ENCODE measurements around the gene SUSD4. TPM values are rescaled to one million over a fixed set of nuclear protein-coding genes. Genes with fewer than 3 reads are reported as not detected.

SUSD4 gene
- total and polyA plus RNA-seq, 9 of the 15 experiments (the other 6 are each of a cell fraction or from before 2014, with no cell fraction given): 0.06 to 1.7 (median 0.09) TPM; not detected in 4

GRCh38 chr1:223203694-223204093, 160.3 kb downstream of the SUSD4 start (continued):
- TF ChIP-seq, protein P1, sequence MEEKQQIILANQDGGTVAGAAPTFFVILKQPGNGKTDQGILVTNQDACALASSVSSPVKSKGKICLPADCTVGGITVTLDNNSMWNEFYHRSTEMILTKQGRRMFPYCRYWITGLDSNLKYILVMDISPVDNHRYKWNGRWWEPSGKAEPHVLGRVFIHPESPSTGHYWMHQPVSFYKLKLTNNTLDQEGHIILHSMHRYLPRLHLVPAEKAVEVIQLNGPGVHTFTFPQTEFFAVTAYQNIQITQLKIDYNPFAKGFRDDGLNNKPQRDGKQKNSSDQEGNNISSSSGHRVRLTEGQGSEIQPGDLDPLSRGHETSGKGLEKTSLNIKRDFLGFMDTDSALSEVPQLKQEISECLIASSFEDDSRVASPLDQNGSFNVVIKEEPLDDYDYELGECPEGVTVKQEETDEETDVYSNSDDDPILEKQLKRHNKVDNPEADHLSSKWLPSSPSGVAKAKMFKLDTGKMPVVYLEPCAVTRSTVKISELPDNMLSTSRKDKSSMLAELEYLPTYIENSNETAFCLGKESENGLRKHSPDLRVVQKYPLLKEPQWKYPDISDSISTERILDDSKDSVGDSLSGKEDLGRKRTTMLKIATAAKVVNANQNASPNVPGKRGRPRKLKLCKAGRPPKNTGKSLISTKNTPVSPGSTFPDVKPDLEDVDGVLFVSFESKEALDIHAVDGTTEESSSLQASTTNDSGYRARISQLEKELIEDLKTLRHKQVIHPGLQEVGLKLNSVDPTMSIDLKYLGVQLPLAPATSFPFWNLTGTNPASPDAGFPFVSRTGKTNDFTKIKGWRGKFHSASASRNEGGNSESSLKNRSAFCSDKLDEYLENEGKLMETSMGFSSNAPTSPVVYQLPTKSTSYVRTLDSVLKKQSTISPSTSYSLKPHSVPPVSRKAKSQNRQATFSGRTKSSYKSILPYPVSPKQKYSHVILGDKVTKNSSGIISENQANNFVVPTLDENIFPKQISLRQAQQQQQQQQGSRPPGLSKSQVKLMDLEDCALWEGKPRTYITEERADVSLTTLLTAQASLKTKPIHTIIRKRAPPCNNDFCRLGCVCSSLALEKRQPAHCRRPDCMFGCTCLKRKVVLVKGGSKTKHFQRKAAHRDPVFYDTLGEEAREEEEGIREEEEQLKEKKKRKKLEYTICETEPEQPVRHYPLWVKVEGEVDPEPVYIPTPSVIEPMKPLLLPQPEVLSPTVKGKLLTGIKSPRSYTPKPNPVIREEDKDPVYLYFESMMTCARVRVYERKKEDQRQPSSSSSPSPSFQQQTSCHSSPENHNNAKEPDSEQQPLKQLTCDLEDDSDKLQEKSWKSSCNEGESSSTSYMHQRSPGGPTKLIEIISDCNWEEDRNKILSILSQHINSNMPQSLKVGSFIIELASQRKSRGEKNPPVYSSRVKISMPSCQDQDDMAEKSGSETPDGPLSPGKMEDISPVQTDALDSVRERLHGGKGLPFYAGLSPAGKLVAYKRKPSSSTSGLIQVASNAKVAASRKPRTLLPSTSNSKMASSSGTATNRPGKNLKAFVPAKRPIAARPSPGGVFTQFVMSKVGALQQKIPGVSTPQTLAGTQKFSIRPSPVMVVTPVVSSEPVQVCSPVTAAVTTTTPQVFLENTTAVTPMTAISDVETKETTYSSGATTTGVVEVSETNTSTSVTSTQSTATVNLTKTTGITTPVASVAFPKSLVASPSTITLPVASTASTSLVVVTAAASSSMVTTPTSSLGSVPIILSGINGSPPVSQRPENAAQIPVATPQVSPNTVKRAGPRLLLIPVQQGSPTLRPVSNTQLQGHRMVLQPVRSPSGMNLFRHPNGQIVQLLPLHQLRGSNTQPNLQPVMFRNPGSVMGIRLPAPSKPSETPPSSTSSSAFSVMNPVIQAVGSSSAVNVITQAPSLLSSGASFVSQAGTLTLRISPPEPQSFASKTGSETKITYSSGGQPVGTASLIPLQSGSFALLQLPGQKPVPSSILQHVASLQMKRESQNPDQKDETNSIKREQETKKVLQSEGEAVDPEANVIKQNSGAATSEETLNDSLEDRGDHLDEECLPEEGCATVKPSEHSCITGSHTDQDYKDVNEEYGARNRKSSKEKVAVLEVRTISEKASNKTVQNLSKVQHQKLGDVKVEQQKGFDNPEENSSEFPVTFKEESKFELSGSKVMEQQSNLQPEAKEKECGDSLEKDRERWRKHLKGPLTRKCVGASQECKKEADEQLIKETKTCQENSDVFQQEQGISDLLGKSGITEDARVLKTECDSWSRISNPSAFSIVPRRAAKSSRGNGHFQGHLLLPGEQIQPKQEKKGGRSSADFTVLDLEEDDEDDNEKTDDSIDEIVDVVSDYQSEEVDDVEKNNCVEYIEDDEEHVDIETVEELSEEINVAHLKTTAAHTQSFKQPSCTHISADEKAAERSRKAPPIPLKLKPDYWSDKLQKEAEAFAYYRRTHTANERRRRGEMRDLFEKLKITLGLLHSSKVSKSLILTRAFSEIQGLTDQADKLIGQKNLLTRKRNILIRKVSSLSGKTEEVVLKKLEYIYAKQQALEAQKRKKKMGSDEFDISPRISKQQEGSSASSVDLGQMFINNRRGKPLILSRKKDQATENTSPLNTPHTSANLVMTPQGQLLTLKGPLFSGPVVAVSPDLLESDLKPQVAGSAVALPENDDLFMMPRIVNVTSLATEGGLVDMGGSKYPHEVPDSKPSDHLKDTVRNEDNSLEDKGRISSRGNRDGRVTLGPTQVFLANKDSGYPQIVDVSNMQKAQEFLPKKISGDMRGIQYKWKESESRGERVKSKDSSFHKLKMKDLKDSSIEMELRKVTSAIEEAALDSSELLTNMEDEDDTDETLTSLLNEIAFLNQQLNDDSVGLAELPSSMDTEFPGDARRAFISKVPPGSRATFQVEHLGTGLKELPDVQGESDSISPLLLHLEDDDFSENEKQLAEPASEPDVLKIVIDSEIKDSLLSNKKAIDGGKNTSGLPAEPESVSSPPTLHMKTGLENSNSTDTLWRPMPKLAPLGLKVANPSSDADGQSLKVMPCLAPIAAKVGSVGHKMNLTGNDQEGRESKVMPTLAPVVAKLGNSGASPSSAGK (IDR thresholded peaks at IDR 0.05): peak; percentile 39; the same call in 1 of the 2 replicates
- TF ChIP-seq KLF13 (tag; IDR thresholded peaks at IDR 0.05; ENCODE audit: borderline replicate concordance, low read depth): no peak
- no peak for TF ChIP-seq HOXB6 (CRISPR knock-in tag; IDR thresholded peaks at IDR 0.05; ENCODE audit: borderline replicate concordance)
- TF ChIP-seq BRF2 (IDR thresholded peaks at IDR 0.05; ENCODE audit: borderline replicate concordance, insufficient read depth, insufficient read length): no peak
- no peak for TF ChIP-seq MTA2 (IDR thresholded peaks at IDR 0.05; ENCODE audit: low read depth)
- TF ChIP-seq ZNF699 (CRISPR knock-in tag; IDR thresholded peaks at IDR 0.05; ENCODE audit: insufficient replicate concordance): no peak
- TF ChIP-seq ZZZ3 (IDR thresholded peaks at IDR 0.05): no peak
- TF ChIP-seq TFAP4 (CRISPR knock-in tag; IDR thresholded peaks at IDR 0.05; ENCODE audit: borderline replicate concordance): no peak
- TF ChIP-seq CBFA2T3 (IDR thresholded peaks at IDR 0.05): peak; percentile 65
- no peak for TF ChIP-seq ZNF717 (CRISPR knock-in tag; IDR thresholded peaks at IDR 0.05)
- TF ChIP-seq ZNF395 (CRISPR knock-in tag; IDR thresholded peaks at IDR 0.05): no peak
- peak; percentile 18; the same call in 1 of the 2 replicates for TF ChIP-seq TCF3 (CRISPR knock-in tag; IDR thresholded peaks at IDR 0.05)

Data from K562 (cell line).